HG03045 (cell line): ENCODE results near the gene KIF16B.
"Not testable (repeated sequence)": the region's sequence is repeated elsewhere in the genome, so short reads cannot be mapped to it uniquely, and the experiment has no call there.

ENCODE experiments used
- ATAC-seq: cut with Tn5 transposase; IDR thresholded peaks from one replicate; pipeline ENCODE4 v1.9.1; 2021; ENCODE audit warnings: mild to moderate bottlenecking, moderate library complexity; ENCODE audit not compliant: unreplicated experiment

Gene KIF16B

DNA sequence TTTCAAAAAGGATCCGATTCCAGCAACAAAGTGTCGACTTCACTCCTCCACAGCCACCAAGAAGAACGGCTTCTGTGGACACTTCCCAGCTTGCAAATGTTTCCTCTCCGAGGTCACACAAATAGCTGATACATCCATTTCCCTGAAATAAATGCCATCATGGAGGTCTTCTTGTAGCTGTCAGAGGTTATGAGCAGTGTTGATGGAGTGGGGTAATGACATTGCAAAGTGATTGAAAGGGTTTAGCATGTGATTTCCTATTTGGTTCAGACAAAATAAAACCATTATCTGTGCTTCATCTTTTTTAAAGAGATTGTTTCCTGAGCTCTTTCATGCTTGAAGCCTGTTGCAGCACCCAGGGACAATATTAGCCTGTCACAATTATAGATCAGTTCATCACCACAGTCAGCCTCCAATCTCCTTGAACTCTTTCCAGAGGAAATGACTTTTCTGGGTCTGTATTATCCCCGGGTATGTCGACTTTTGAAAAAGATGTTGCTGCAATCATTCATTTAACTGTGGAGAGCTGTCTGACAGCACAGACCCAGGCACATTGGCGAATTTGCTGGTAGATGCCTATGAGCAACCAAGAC, 16.9 kb upstream of the KIF16B start:
- ATAC-seq = no peak

DNA sequence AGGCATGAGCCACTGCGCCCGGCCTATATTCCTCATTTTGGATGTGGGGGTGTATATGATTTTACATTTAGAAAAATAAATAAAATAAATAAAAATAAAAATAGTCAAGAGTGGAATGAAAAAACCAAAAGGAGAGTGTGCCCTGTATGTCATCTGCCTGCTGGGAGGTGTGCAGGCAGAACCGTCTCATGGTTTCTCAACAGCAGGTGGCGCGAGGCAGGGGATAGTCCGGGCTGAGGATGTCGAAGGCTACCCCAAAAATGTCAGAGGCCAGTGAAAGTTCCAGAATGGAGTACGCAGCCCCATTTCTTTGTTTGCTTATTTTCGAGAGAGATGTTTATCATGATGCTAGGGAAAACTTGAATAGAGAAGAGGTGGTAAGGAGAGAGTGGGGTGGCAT, 16.4 kb upstream of the KIF16B start:
- no peak for ATAC-seq

DNA sequence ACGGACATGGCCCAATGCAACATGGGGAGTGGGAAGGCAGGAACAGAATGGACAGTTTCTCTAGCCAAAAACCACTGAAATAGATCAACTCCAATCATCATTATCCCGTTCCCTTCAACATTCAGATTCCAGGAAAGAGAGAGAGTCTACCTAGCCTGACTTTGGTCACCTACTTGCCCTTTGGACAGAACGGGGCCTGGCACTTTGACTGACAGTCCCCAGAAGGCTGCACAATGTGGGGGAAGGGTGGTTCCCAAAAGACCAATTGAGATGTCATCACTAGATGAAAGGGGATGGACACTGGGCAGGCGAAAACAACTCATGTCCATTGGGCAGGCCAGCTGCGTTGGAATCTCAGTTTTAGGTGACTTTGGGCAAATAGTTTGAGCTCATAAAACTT, 15.0 kb upstream of the KIF16B start:
- no peak for ATAC-seq

DNA sequence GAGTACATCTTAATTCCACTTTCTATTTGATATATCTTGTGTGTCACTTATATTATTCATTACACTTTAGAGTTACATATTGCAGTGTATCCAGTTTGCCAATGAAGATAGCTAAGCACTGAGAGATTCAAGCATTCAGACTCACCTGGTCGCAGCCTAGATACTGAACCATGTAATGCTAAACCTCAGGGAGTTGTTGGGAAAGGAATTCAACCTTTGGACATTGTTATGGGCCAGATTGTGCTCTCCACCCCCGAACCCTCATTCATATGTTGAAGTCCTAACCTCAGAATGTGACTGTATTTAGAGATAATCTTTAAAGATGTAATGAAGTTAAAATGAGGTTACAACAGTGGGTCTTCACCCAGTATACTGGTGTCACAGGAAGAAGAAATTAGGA, 13.8 kb upstream of the KIF16B start:
- ATAC-seq = no peak

DNA sequence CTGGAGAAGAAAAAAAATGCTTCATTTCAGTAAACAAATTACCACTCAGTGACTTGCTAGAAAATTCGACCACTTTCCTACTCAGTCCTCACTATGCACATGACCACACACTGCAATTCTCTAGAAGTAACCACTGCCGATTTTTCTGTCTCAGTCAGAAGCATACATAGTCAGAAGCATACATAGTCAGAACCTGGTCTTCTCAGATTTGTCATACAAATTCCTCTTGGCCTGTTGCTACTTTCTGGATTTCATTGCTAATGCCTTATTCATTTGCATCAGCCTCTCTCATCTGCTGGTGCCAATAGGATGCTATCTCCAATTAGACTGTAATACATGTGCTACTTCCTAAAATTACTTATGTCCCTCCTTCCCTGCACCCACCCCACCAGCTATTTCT, 10.2 kb upstream of the KIF16B start:
- ATAC-seq = no peak

DNA sequence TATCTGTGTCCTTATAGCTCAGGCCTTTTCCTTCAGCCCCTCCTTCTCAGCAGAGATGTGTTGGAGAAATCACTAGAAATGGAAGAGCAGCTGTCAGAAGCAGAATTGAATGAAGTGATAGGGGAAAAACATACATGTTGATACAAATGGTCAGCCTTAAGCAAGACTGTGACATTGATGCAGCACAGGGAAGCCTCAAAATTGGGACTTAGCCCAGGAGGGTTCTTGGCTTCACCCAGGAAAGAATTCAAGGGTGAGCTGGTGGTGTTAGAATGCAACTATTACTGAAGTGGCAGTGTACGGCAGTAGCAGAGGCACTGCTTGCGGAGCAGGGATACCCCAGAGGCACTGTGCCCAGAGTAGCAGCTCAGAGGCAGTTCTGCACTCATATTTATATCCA, 8.0 kb upstream of the KIF16B start:
- ATAC-seq = no peak

DNA sequence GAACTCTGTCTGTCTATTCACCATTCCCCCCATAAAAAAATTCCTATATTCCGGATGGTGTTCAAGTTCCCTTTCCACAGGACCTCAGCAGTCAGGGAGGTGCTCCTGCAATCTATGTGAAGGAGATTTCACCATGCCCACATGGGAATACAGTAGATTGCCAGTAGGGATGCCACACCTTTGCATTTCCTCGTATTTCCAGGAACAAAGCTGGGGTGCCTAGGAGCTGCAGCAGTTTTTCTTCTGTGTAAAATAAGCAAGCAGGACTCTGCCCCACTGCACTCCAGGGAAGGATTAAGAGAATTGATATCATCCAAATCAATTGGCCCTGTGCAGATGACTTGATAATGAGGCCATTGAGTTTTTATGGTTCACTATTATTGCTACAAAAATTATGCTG, 7.4 kb upstream of the KIF16B start:
- no peak for ATAC-seq

DNA sequence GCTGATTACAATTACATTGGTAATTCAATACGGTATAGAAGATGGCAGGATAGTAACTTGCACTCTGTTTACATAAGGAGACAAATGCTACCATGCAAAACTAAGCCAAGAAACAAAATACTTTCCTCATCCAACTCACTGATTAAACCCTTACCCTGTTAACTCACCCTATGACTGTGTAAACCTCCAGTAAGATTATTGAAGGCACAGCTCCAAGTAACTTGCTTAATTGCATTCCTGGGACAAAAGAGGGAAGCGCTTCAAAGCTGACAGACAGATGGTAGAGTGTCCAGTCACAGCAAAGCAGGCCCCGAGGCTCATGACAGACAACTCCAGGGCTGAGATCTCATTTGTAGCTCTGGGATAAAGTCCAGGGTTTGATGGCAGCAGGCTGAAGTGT, 6.9 kb upstream of the KIF16B start:
- ATAC-seq = no peak

DNA sequence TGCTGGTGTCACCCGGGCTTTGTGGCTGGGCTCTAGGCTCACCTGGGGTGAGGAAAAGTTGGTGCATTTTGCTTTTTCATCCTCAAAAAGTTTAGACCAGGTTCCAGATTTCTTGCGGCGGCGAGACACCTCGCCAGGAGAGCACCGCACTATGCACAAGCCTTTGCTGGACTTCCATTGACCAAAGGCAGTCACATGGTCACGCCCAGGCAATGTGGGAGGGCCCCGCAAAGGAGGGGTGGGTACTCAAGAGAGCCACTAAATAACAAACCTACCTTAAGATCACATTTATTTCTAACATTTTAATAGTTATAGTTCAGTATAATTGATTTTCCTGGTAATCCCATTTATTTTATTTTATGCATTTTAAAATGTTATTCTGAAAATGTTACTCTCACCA, 3.0 kb upstream of the KIF16B start:
- no peak for ATAC-seq

DNA sequence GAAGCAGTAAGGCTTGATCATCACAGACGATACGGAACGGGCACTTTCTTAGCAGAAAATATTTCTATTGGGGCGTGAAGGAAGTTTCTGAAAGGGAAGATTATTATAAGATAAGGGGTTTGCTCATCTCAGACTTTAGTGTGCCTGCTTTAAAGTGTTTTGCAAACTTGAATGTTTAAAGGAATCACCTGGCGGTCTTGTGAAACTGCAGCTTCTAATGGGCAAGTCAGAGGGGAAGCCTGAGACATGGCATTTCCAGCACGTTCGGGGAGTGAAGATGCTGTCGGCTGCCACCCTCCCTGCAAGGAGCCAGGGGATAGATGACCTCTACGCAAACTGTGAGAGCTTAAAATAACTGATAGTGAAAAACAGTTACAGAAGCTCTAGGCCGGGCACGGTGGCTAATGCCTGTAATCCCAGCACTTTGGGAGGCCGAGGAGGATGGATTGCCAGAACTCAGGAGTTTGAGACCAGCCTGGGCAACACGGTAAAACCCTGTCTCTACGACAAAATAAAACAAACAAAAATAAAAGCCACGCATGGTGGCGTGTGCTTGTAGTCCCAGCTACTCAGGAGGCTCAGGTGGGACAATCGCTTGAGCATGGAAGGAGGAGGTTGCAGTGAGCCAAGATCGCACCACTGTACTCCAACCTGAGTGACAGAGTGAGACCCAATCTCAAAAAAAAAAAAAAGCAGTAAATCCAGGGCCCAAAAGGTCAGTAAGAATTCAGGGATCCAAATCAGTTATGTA, 2.3 kb upstream of the KIF16B start:
- no peak for ATAC-seq

DNA sequence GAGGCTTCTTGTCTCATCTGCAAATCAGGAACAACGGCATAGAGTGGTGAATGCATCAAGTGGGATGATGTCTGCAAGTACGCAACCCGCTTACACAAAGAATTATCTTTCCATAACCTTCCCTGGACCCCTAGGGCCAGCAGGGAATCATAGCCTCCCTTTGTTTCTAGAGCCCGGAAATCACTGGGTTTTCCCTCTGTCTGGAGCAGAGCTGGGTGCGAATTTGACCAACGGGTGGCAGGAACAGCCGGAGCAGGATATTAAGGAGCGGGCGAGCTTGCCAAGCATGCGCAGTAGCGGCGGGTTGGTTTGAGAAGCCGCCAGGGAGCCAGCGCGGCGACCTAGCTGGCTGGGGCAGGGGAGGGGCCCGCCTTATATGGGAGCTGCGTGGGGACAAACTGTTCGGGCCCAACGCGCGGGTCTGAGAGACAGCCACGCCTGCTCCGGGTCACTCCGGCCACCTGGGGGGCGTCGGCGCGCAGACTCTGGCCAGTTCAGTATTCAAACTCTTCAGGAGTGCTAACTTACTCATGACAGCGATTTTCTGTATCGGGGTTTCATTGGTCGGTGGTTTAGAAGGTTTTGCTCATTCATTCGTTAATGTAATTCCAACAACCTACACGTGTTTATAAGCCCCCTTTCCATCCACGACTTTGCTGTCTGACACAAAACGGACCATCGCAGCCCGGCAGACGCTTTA, 1.6 kb upstream of the KIF16B start:
- ATAC-seq = peak; percentile 62

DNA sequence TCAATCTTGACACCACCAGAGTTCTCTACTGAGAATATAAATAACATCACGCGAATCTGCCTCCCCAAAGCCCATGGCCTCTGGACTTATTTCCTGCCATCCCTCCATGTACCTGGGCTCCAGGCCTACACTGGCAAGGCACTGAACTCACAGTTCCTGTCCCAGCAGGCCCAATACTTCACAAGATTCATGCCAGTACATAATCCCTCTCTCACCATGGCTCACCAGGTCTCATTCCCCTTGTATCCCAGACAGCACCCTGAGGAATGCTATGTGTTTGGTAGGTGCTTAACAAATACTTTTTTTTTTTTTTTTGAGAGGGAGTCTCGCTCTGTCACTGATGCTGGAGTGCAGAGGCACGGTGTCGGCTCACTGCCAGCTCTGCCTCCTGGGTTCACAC, 1.9 kb downstream of the KIF16B start:
- ATAC-seq = no peak

DNA sequence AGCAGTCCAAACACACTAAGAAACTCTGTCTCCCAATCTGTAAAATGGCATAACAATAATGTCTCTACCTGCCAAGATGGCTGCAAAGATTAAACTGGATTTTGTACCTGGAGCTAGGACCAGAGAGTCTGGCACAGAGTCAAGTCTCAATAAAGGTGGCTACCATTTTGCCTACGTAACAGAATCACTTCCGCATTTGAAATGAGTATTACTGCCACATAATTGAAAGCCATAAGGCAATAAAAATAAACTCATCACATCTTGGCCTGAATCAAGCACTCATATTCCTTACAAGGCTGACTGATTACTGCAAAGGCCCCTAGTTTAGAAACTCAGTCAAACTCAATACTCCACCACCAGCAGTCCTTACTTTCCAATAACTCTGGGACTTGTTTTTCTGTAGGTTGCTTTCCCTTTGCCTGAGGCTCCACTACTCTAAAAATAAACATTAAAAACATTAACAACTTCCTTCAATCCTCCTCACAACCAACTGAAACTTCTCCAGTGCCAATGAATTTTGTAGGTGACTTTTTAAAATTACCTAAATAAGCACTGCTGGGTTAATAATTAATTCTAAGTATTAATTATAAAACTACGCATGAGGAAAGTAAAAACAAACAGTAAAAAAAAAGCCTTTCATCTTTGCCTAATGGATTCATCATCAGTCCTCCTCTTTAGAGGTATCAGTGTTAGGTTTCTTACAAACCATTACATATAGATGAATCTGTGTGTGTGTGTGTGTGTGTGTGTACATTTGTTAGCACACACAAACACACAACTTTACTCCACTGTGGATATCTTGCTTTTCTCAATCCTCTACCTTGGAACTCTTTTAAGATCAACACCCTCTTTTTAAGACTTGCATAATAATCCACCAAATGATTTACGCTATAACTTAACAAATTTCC, 3.7 kb downstream of the KIF16B start:
- no peak for ATAC-seq

DNA sequence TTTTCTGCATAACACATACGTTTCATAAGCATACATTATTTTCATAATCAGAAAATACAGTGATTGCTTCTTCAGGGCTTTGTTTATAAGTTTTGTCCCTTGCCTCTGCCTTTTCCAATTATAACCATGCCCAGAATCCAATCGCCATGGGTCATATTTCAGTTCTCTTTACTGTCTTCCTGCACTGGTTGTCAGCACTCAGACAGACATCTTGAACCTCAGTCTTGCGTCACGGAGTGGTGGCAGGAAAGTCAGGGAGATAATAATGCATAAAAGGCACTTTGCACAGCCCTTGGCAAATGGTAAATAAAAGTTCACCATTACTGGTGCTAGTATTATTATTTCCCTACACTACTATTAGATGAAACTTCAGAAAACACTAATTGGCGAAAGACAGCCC, 7.2 kb downstream of the KIF16B start:
- no peak for ATAC-seq

DNA sequence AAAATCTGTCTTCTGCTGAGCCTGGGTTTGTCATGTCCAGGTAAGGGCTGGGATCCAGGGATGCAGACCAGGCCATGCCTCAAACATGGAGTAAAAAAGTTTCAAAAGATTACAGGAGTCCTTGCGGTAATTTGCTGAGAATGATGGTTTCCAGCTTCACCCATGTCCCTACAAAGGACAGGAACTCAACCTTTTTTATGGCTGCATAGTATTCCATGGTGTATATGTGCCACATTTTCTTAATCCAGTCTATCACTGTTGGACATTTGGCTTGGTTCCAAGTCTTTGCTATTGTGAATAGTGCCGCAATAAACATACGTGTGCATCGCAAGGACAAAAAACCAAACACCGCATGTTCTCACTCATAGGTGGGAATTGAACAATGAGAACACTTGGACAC, 9.2 kb downstream of the KIF16B start:
- ATAC-seq = not testable (repeated sequence)

DNA sequence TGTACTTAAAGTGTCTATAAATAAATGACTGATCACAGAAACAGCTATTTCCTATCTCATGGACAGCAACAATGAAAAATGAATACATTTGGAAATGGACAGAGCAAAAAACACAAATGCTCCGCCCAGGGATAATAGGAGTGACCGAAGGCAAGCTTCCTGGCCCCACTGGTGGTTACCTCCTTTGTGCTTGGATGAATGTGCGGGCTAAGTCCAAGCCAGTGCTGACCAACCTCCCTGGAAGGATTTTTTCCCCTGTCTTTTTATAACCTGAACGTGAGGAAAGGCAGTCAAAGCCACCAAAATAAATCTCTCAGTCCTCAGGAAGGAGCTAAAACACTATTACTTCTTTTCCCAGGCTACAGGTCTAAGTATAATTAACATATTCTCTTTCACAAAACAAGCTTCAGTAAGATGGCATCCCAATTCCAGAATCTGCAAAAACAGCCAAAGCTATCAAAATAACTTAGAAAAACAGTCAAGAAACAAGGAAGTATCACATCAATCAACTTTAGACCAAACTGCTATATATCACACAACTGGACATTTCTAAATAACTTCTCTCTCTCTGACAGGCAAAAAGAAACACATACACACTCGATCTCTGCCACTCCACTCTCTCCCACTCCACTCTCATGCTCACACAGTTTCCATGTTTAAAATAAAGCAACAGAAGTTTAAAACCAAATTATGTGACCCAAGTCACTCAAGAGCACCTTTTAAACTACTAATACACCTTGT, 10.0 kb downstream of the KIF16B start:
- no peak for ATAC-seq

DNA sequence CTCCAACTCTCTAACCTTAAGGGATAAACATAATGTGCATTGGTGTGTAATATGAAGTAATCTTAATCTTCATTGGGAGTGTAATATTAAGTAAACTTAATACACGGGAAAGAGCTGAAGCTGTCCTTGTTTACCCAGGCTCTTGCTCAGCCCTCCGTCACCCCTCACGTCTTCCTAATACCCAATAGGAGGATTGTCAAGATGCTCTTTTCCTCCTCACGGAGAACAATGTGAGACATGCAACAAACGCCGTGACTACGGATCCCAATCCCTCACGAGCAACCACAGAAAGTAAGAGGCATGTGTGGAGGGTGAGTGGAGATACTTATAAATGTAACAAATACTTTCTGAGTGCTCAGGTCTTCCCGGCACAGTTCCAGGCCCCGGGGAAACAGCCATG, 11.0 kb downstream of the KIF16B start:
- no peak for ATAC-seq

DNA sequence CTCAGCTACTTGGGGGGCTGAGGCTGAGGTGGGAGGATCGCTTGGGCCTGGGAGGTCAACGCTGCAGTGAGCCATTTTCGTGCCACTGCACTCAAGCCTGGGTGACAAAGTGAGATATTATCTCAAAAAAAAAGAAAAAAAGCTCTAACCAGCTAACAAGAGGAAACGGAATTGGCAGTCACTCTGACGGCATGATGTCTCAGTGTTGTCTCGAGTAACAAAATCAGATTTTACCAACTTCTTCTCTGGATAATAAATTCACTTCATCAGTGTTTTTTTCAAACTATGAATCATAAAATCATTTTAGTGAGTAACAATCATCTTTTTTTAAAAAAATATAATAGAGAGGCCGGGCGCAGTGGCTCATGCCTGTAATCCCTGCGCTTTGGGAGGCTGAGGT, 12.6 kb downstream of the KIF16B start:
- ATAC-seq = no peak

DNA sequence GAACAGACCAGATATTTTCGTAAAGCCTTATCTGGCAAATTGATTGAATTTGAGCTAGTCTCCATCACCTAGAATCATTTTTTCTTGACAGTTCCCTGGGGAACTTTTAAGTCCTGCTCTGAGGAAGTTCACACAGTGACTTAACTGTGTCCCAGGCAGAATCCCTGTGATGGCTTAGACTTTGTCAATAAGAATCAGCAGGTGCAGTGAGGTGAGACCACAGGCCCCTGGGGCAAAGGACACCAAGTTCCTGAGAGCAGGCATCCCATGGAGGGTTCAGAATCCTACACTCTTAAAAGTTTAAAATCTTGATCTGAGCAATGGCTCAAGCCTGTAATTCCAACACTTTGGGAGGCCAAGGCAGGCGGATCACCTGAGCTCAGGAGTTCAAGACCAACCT, 13.0 kb downstream of the KIF16B start:
- ATAC-seq = no peak

DNA sequence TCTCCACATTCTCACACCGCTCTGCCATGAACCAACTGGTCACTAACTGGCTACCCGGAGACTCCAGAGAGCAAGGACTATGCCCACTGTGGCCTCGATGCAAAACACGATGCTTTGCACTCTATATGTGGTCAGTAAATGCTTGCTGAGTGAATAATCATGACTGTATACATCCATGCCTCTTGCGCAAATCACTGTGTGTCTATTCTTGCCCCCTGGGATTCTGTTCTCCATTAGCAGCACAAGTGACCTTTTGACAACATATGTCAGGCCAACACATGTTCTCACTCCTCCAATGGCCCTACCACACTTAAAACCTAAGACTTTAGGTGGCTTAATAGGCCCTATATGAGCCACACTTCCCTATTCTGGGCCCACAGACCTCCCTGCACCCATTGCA, 16.9 kb downstream of the KIF16B start:
- ATAC-seq = no peak

DNA sequence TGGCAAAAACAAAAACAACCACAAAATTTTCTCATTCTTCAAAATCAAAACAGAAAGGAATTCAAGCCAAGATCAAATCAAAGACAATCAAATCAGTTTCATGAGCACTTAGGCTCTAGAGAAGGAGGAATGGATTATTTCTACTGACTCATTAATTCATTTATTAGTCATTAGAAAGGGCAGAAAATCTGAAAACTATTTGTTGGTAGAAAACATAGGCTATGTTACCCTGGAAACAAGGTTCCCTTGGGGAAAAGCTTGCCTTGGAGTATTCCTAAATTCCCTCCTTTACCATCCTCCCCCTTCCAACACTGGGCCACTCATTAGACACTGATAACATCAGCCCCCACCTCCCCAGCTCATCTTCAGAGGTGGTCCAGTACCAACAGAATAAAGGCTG, 17.5 kb downstream of the KIF16B start:
- no peak for ATAC-seq
